ENCODE results near the gene PSMD6.

DNA sequence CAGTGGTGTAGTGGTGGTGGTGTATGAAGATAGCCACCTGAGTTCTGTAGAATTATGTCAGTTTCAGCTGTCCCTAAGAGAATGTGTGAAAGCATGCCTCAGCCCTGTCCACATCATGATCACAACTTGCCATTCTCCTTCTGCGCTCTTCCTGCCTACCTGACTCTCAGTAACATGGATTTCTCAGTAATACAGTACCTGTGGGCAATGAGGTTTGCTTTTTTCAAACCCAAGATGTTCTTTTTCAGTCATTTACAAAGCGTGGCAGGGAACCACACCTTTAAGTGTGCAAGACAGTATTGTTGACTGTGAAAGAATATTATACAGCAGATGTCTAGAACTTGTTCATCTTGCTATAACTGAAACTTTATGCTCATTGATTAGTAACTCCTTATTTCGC lies 38.9 kb downstream of the PSMD6 start:
- TF ChIP-seq, protein P1, sequence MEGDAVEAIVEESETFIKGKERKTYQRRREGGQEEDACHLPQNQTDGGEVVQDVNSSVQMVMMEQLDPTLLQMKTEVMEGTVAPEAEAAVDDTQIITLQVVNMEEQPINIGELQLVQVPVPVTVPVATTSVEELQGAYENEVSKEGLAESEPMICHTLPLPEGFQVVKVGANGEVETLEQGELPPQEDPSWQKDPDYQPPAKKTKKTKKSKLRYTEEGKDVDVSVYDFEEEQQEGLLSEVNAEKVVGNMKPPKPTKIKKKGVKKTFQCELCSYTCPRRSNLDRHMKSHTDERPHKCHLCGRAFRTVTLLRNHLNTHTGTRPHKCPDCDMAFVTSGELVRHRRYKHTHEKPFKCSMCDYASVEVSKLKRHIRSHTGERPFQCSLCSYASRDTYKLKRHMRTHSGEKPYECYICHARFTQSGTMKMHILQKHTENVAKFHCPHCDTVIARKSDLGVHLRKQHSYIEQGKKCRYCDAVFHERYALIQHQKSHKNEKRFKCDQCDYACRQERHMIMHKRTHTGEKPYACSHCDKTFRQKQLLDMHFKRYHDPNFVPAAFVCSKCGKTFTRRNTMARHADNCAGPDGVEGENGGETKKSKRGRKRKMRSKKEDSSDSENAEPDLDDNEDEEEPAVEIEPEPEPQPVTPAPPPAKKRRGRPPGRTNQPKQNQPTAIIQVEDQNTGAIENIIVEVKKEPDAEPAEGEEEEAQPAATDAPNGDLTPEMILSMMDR (IDR thresholded peaks at IDR 0.05) = no peak
- TF ChIP-seq POLR2A (IDR thresholded peaks at IDR 0.05) (no peak), EP300 (IDR thresholded peaks at IDR 0.05) (no peak)
